ENCODE data around the gene HADHB. TPM values are rescaled to one million over a fixed set of nuclear protein-coding genes. Genes with fewer than 3 reads are reported as not detected.

The HADHB gene
- total RNA-seq, 1 experiment from 2014 or later: 65.5 TPM

DNA sequence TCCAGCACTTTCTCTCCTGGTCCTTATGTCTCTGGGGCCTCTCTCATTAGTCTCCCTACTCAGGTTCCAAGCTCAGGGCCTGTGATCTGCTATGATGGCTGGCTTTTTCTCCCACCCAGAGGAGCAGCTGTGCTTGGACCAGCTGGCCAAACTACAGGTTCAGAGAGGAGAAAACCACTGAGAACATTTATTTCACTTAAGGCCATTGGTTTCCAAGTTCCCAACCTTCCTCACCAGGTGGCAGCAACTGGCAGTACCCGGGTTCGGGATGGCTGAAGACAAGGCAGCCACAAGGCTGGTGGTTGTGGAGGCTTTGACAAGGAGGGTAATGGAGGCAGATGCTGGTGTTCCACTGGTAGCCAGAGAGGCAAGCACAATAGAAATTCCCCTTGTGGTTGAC, 71.3 kb downstream of the HADHB start:
- ChIA-PET CTCF (interaction anchor here (0.8 to 1.8 kb wide), 5 partner anchors 9 to 246 kb away, joined by 3 to 9 read pairs (median 5); no protein-coding TSS in a partner anchor), RAD21 (ENCODE audit: low non-redundant PET in 1 of 2, low total read pairs in 2 of 2, uncharacterized antibody in 2 of 2, unreplicated experiment in 2 of 2) (interaction anchor here in 1 of 2 experiments (1.3 kb wide), 1 partner anchor 151 kb away, joined by 5 read pairs; no protein-coding TSS in a partner anchor), POLR2A (interaction anchor here (1.5 kb wide), 1 partner anchor 29 kb away, joined by 7 read pairs; the partner anchor contains the start of gene SELENOI)
- no peaks in the 10 kb centered on the region for H3K79me2 ChIP-seq (ENCODE audit: insufficient read depth, low read length)
- H3K9ac ChIP-seq (ENCODE audit: low read length): no peak overlapping the region
- no peak overlapping the region for H3K4me3 ChIP-seq (replicated peaks in 1 of 2; ENCODE audit: low read depth in 1 of 2, low read length in 2 of 2)
- no peak overlapping the region for H3K27ac ChIP-seq (ENCODE audit: low read depth, low read length)
- no peaks in the 10 kb centered on the region for H4K20me1 ChIP-seq (ENCODE audit: insufficient read depth)
- no peak overlapping the region for H2AFZ ChIP-seq (ENCODE audit: low read depth, low read length, poor library complexity, severe bottlenecking)
- DNase-seq (ENCODE audit: low read depth, low spot score) (peak; percentile 15), ATAC-seq (peak; percentile 77)
- no peaks in the 10 kb centered on the region for H3K4me1 ChIP-seq (ENCODE audit: control insufficient read depth in 1 of 2, insufficient read depth in 2 of 2, low read length in 2 of 2)
- H3K27me3 ChIP-seq (ENCODE audit: insufficient read depth, low read length): peaks cover 3% of the 10 kb centered on the region; the same call in 1 of the 2 replicates
- H3K4me2 ChIP-seq (ENCODE audit: low read length): no peak overlapping the region
- no peaks in the 10 kb centered on the region for H3K9me3 ChIP-seq (ENCODE audit: control insufficient read depth in 1 of 2, insufficient read depth in 1 of 2, low read depth in 1 of 2, low read length in 2 of 2)
- intact Hi-C loops (cut with micrococcal nuclease): loop anchor here (1.0 kb wide), 1 partner anchor 153 kb away; no protein-coding TSS in a partner anchor
- no peaks in the 10 kb centered on the region for H3K36me3 ChIP-seq (ENCODE audit: control insufficient read depth in 1 of 2, insufficient read depth in 2 of 2, low read length in 2 of 2)
- no TSS peak for BruUV-seq (replicated peaks)
- TF ChIP-seq, protein P1, sequence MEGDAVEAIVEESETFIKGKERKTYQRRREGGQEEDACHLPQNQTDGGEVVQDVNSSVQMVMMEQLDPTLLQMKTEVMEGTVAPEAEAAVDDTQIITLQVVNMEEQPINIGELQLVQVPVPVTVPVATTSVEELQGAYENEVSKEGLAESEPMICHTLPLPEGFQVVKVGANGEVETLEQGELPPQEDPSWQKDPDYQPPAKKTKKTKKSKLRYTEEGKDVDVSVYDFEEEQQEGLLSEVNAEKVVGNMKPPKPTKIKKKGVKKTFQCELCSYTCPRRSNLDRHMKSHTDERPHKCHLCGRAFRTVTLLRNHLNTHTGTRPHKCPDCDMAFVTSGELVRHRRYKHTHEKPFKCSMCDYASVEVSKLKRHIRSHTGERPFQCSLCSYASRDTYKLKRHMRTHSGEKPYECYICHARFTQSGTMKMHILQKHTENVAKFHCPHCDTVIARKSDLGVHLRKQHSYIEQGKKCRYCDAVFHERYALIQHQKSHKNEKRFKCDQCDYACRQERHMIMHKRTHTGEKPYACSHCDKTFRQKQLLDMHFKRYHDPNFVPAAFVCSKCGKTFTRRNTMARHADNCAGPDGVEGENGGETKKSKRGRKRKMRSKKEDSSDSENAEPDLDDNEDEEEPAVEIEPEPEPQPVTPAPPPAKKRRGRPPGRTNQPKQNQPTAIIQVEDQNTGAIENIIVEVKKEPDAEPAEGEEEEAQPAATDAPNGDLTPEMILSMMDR (IDR thresholded peaks at IDR 0.05 in 2 of 3, conservative IDR thresholded peaks at IDR 0.05 in 1 of 3; ENCODE audit: borderline replicate concordance in 1 of 3, insufficient read depth in 1 of 3, low read depth in 2 of 3, low read length in 2 of 3): peak; percentile 49 to 79 (median 49)
- TF ChIP-seq RAD21 (IDR thresholded peaks at IDR 0.05; ENCODE audit: low read depth) (peak; percentile 75), POLR2AphosphoS5 (IDR thresholded peaks at IDR 0.05; ENCODE audit: low read depth, low read length) (no peak)
- H3K9me2 ChIP-seq (ENCODE audit: insufficient read depth): no peaks in the 10 kb centered on the region

DNA sequence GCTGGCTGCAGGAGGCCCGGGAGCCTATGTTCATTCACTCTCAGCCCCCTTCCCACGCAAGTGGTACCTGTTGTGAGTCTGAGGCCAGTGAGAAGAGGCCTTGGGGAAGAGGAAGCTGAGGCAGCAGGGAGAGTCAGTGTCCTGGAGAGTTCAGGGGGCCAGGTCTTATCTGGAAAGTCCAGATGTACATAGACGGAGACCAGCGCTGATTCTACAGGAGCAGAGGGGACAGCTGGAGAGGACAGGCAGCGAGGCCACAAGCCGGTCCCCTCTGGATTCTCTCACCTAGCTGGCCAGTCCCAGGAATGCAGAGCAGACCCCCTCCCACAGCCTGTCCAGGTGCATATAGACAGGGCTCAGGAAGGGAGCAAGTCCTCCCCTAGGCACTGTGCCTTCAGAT, 72.1 kb downstream of the HADHB start:
- Histone ChIP-seq H3K4me2 (ENCODE audit: low read length) (no peak overlapping the region), H2AFZ (ENCODE audit: low read depth, low read length, poor library complexity, severe bottlenecking) (no peak overlapping the region), H3K36me3 (ENCODE audit: control insufficient read depth in 1 of 2, insufficient read depth in 2 of 2, low read length in 2 of 2) (no peaks in the 10 kb centered on the region), H3K79me2 (ENCODE audit: insufficient read depth, low read length) (no peaks in the 10 kb centered on the region), H3K4me3 (replicated peaks in 1 of 2; ENCODE audit: low read depth in 1 of 2, low read length in 2 of 2) (no peak overlapping the region), H3K9ac (ENCODE audit: low read length) (no peak overlapping the region), H3K9me3 (ENCODE audit: control insufficient read depth in 1 of 2, insufficient read depth in 1 of 2, low read depth in 1 of 2, low read length in 2 of 2) (no peaks in the 10 kb centered on the region), H3K4me1 (ENCODE audit: control insufficient read depth in 1 of 2, insufficient read depth in 2 of 2, low read length in 2 of 2) (no peaks in the 10 kb centered on the region), H3K27ac (ENCODE audit: low read depth, low read length) (no peak overlapping the region), H3K9me2 (ENCODE audit: insufficient read depth) (no peaks in the 10 kb centered on the region), H3K27me3 (ENCODE audit: insufficient read depth, low read length) (peaks cover 3% of the 10 kb centered on the region; the same call in 1 of the 2 replicates), H4K20me1 (ENCODE audit: insufficient read depth) (no peaks in the 10 kb centered on the region)
- no peak for DNase-seq (ENCODE audit: low read depth, low spot score)
- intact Hi-C loops (cut with micrococcal nuclease): loop anchor here (1.0 kb wide), 1 partner anchor 152 kb away; no protein-coding TSS in a partner anchor
- ATAC-seq: no peak
- CTCF ChIA-PET: interaction anchor here (0.8 to 1.8 kb wide), 3 partner anchors 10 to 150 kb away, joined by 3 to 6 read pairs (median 5); no protein-coding TSS in a partner anchor
- POLR2A ChIA-PET: no interaction called here
- no TSS peak for BruUV-seq (replicated peaks)
- RAD21 ChIA-PET (ENCODE audit: low non-redundant PET in 1 of 2, low total read pairs in 2 of 2, uncharacterized antibody in 2 of 2, unreplicated experiment in 2 of 2): interaction anchor here in 1 of 2 experiments (1.3 kb wide), 1 partner anchor 151 kb away, joined by 5 read pairs; no protein-coding TSS in a partner anchor
- TF ChIP-seq EZH2 (IDR thresholded peaks at IDR 0.05) (no peak), YY1 (IDR thresholded peaks at IDR 0.05; ENCODE audit: extremely low read depth, insufficient replicate concordance, low read depth, low read length) (no peak), RAD21 (IDR thresholded peaks at IDR 0.05; ENCODE audit: low read depth) (no peak), POLR2AphosphoS5 (IDR thresholded peaks at IDR 0.05; ENCODE audit: low read depth, low read length) (no peak), TCF7L2 (IDR thresholded peaks at IDR 0.05; ENCODE audit: borderline replicate concordance, extremely low read depth, insufficient read depth, insufficient read length) (no peak), ZFX (IDR thresholded peaks at IDR 0.05) (no peak), MAX (IDR thresholded peaks at IDR 0.05) (no peak)
- TF ChIP-seq, protein P2, sequence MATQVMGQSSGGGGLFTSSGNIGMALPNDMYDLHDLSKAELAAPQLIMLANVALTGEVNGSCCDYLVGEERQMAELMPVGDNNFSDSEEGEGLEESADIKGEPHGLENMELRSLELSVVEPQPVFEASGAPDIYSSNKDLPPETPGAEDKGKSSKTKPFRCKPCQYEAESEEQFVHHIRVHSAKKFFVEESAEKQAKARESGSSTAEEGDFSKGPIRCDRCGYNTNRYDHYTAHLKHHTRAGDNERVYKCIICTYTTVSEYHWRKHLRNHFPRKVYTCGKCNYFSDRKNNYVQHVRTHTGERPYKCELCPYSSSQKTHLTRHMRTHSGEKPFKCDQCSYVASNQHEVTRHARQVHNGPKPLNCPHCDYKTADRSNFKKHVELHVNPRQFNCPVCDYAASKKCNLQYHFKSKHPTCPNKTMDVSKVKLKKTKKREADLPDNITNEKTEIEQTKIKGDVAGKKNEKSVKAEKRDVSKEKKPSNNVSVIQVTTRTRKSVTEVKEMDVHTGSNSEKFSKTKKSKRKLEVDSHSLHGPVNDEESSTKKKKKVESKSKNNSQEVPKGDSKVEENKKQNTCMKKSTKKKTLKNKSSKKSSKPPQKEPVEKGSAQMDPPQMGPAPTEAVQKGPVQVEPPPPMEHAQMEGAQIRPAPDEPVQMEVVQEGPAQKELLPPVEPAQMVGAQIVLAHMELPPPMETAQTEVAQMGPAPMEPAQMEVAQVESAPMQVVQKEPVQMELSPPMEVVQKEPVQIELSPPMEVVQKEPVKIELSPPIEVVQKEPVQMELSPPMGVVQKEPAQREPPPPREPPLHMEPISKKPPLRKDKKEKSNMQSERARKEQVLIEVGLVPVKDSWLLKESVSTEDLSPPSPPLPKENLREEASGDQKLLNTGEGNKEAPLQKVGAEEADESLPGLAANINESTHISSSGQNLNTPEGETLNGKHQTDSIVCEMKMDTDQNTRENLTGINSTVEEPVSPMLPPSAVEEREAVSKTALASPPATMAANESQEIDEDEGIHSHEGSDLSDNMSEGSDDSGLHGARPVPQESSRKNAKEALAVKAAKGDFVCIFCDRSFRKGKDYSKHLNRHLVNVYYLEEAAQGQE (IDR thresholded peaks at IDR 0.05; ENCODE audit: low read depth): no peak

All from HCT116 (cell line).